ENCODE results near the gene RSRC2. TPM values are rescaled to one million over a fixed set of nuclear protein-coding genes. Genes with fewer than 3 reads are reported as not detected.

RSRC2 gene
- total and polyA plus RNA-seq, 9 of the 15 experiments (the other 6 are each of a cell fraction or from before 2014, with no cell fraction given), result 52.6 to 123 (median 80.3) TPM

- no peak for TF ChIP-seq KDM4B (IDR thresholded peaks at IDR 0.05; ENCODE audit: borderline replicate concordance in 2 of 2, low read depth in 1 of 2)
- no peak for TF ChIP-seq WHSC1 (IDR thresholded peaks at IDR 0.05; ENCODE audit: low read length)
- TF ChIP-seq ZNF165 (CRISPR knock-in tag; IDR thresholded peaks at IDR 0.05; ENCODE audit: borderline replicate concordance), result no peak
- TF ChIP-seq PREB (CRISPR knock-in tag; IDR thresholded peaks at IDR 0.05), result no peak
- TF ChIP-seq ZNF280A (IDR thresholded peaks at IDR 0.05; ENCODE audit: low read depth, partially characterized antibody), result no peak
- TF ChIP-seq CREBBP (IDR thresholded peaks at IDR 0.05; ENCODE audit: low read depth, low read length), result no peak
- TF ChIP-seq CREB3L1 (IDR thresholded peaks at IDR 0.05; ENCODE audit: borderline replicate concordance, low read depth), result no peak
- TF ChIP-seq NCOR1 (IDR thresholded peaks at IDR 0.05), result peak; percentile 38; the same call in 1 of the 2 replicates
- TF ChIP-seq CBX5 (IDR thresholded peaks at IDR 0.05; ENCODE audit: borderline replicate concordance, low read depth), result no peak
- TF ChIP-seq JUND (IDR thresholded peaks at IDR 0.05; ENCODE audit: borderline replicate concordance, low read depth, low read length), result peak; percentile 75
- peak; percentile 45; the same call in 1 of the 3 replicates for TF ChIP-seq JUND (tag; IDR thresholded peaks at IDR 0.05; ENCODE audit: borderline replicate concordance, low read depth, low read length)
- no peak for TF ChIP-seq FOXK2 (conservative IDR thresholded peaks at IDR 0.05 in 1 of 2, IDR thresholded peaks at IDR 0.05 in 1 of 2; ENCODE audit: low read depth in 2 of 2)
- no peak for TF ChIP-seq TARDBP (IDR thresholded peaks at IDR 0.05)
- no peak for TF ChIP-seq ZNF212 (CRISPR knock-in tag; IDR thresholded peaks at IDR 0.05)
- no peak for TF ChIP-seq CXXC5 (CRISPR knock-in tag; IDR thresholded peaks at IDR 0.05)
- TF ChIP-seq HINFP (tag; conservative IDR thresholded peaks at IDR 0.05; ENCODE audit: low read depth), result no peak
- no peak for TF ChIP-seq E4F1 (CRISPR knock-in tag; IDR thresholded peaks at IDR 0.05; ENCODE audit: borderline replicate concordance)
Measured at GRCh38 chr12:122517877-122518276, 8.9 kb downstream of the RSRC2 start (continued).

Data from K562 (cell line).